HEK293 (cell line): ENCODE data around the gene IRAK1BP1.

Experiments used
- CTCF ChIA-PET: fragments of 350-600 bp; formaldehyde crosslinking; extraction: SDS; loops from one replicate; lab custom pipeline; 2021; ENCODE audit warnings: antibody characterized with exemption; lab: Yijun Ruan, JAX
- POLR2A ChIA-PET: fragments of 300-600 bp; formaldehyde crosslinking; extraction: SDS; loops from one replicate; lab custom pipeline; 2020; ENCODE audit warnings: antibody characterized with exemption, inconsistent platforms; lab: Yijun Ruan, JAX
- H3K27ac ChIP-seq: fragments of 200-500 bp; sonication (Bioruptor generic); 2 replicates; pipeline ENCODE4 v1.5.1; 2014; ENCODE audit warnings: low read depth, low read length, control low read depth, inconsistent platforms; ENCODE audit errors: extremely low read depth
- H3K36me3 ChIP-seq, 2 experiments: fragments of 200-500 bp in 1 of 2; sonication (Bioruptor generic) in 1 of 2; 1 replicate in 1 of 2; 2 replicates in 1 of 2; pipeline ENCODE4 v1.5.1; 2014 to 2017; ENCODE audit warnings: inconsistent platforms in 2 of 2, low read length in 2 of 2; ENCODE audit not compliant: control insufficient read depth in 2 of 2, insufficient read depth in 1 of 2
- H3K4me1 ChIP-seq: fragments of 200-500 bp; sonication (Bioruptor generic); 2 replicates; pipeline ENCODE4 v1.5.1; 2014; ENCODE audit warnings: mild to moderate bottlenecking, low read length, inconsistent platforms; ENCODE audit not compliant: control insufficient read depth, insufficient read depth
- H3K4me3 ChIP-seq: 2 replicates; pipeline ENCODE4 v1.5.1; 2011; ENCODE audit warnings: low read depth, mild to moderate bottlenecking, control low read depth, low read length, moderate library complexity
- H3K9me3 ChIP-seq: fragments of 200-500 bp; sonication (Bioruptor generic); 2 replicates; pipeline ENCODE4 v1.5.1; 2014; ENCODE audit warnings: low read depth, low read length, inconsistent platforms; ENCODE audit not compliant: control insufficient read depth, insufficient read depth
- GLI4 ChIP-seq: fragments of 450-650 bp; formaldehyde crosslinking; IDR thresholded peaks from 2 replicates; pipeline ENCODE4 v1.5.1; 2016; ENCODE audit warnings: missing biosample characterization, missing genetic modification characterization
- GLIS1 ChIP-seq: fragments of 450-650 bp; formaldehyde crosslinking; IDR thresholded peaks from 2 replicates; pipeline ENCODE4 v1.5.1; 2016; ENCODE audit warnings: missing biosample characterization, missing genetic modification characterization
- HOXC10 ChIP-seq: sonication (generic); formaldehyde crosslinking; IDR thresholded peaks from 2 replicates; pipeline ENCODE4 v1.8.1; 2023; ENCODE audit warnings: mild to moderate bottlenecking, missing genetic modification reagents
- SETDB1 ChIP-seq: IDR thresholded peaks from one replicate; pipeline ENCODE4 v1.6.1; 2017; ENCODE audit warnings: mild to moderate bottlenecking, low read length, moderate library complexity, mixed read lengths; ENCODE audit not compliant: insufficient read length
- ZBTB11 ChIP-seq: fragments of 450-650 bp; formaldehyde crosslinking; conservative IDR thresholded peaks from 2 replicates; pipeline ENCODE4 v1.5.1; 2016; ENCODE audit warnings: low read depth, missing biosample characterization, missing genetic modification characterization
- ZBTB21 ChIP-seq: fragments of 450-650 bp; formaldehyde crosslinking; IDR thresholded peaks from 2 replicates; pipeline ENCODE4 v1.5.1; 2017; ENCODE audit warnings: missing biosample characterization, missing genetic modification characterization
- ZEB2 ChIP-seq: fragments of 450-650 bp; formaldehyde crosslinking; IDR thresholded peaks from 2 replicates; pipeline ENCODE4 v1.5.1; 2016; ENCODE audit warnings: missing biosample characterization, missing genetic modification characterization
- ZFP69B ChIP-seq: fragments of 450-650 bp; formaldehyde crosslinking; IDR thresholded peaks from 2 replicates; pipeline ENCODE4 v1.5.1; 2016; ENCODE audit warnings: missing biosample characterization, missing genetic modification characterization
- ZNF169 ChIP-seq: fragments of 450-650 bp; formaldehyde crosslinking; IDR thresholded peaks from 2 replicates; pipeline ENCODE4 v1.5.1; 2016; ENCODE audit warnings: missing biosample characterization, missing genetic modification characterization
- ZNF416 ChIP-seq: fragments of 450-650 bp; formaldehyde crosslinking; IDR thresholded peaks from 2 replicates; pipeline ENCODE4 v1.5.1; 2016; ENCODE audit warnings: missing biosample characterization, missing genetic modification characterization
- ZNF426 ChIP-seq: fragments of 450-650 bp; formaldehyde crosslinking; IDR thresholded peaks from 2 replicates; pipeline ENCODE4 v1.5.1; 2017; ENCODE audit warnings: missing biosample characterization, missing genetic modification characterization, mild to moderate bottlenecking, inconsistent platforms, moderate library complexity
- ZNF518A ChIP-seq: fragments of 450-650 bp; formaldehyde crosslinking; conservative IDR thresholded peaks from 2 replicates; pipeline ENCODE4 v1.5.1; 2016; ENCODE audit warnings: low read depth, missing biosample characterization, missing genetic modification characterization
- ZNF529 ChIP-seq: fragments of 450-650 bp; formaldehyde crosslinking; IDR thresholded peaks from 2 replicates; pipeline ENCODE4 v1.5.1; 2017; ENCODE audit warnings: missing genetic modification characterization, missing biosample characterization; ENCODE audit not compliant: insufficient replicate concordance
- ZNF555 ChIP-seq: fragments of 450-650 bp; formaldehyde crosslinking; conservative IDR thresholded peaks from 2 replicates; pipeline ENCODE4 v1.5.1; 2017; ENCODE audit warnings: missing biosample characterization, mild to moderate bottlenecking, missing genetic modification characterization, inconsistent platforms
- ZNF623 ChIP-seq: fragments of 450-650 bp; formaldehyde crosslinking; IDR thresholded peaks from 2 replicates; pipeline ENCODE4 v1.5.1; 2016; ENCODE audit warnings: missing biosample characterization, missing genetic modification characterization
- ZNF639 ChIP-seq: fragments of 450-650 bp; formaldehyde crosslinking; IDR thresholded peaks from 2 replicates; pipeline ENCODE4 v1.5.1; 2016; ENCODE audit warnings: missing biosample characterization, missing genetic modification characterization
- ZNF777 ChIP-seq: fragments of 450-650 bp; formaldehyde crosslinking; IDR thresholded peaks from 2 replicates; pipeline ENCODE4 v1.5.1; 2017; ENCODE audit warnings: missing biosample characterization, missing genetic modification characterization, borderline replicate concordance
- ZNF792 ChIP-seq: fragments of 450-650 bp; formaldehyde crosslinking; IDR thresholded peaks from 2 replicates; pipeline ENCODE4 v1.5.1; 2016; ENCODE audit warnings: missing biosample characterization, missing genetic modification characterization
- ZXDB ChIP-seq: fragments of 450-650 bp; formaldehyde crosslinking; IDR thresholded peaks from 2 replicates; pipeline ENCODE4 v1.5.1; 2016; ENCODE audit warnings: missing biosample characterization, missing genetic modification characterization

The IRAK1BP1 gene

GRCh38 chr6:78854546-78854945, 12.8 kb upstream of the IRAK1BP1 start:
- TF ChIP-seq ZFP69B (no peak), ZBTB11 (tag by site-specific recombination) (no peak), GLIS1 (tag by site-specific recombination) (no peak), ZNF639 (tag by site-specific recombination) (no peak), ZNF416 (tag by site-specific recombination) (no peak), ZNF777 (tag by site-specific recombination) (no peak), ZNF169 (tag by site-specific recombination) (no peak), ZNF529 (tag by site-specific recombination) (no peak), GLI4 (no peak), ZBTB21 (no peak), ZNF623 (tag by site-specific recombination) (no peak), ZNF426 (tag by site-specific recombination) (no peak), ZNF555 (tag by site-specific recombination) (no peak), ZNF792 (tag by site-specific recombination) (no peak), HOXC10 (CRISPR knock-in tag) (no peak), SETDB1 (no peak), ZEB2 (tag by site-specific recombination) (no peak), ZXDB (tag by site-specific recombination) (no peak), ZNF518A (no peak)
- POLR2A ChIA-PET = no interaction called here

More at GRCh38 chr6:78854546-78854945, 12.8 kb upstream of the IRAK1BP1 start:
- no peaks in the 10 kb centered on the region for H3K4me1 ChIP-seq
- H3K27ac ChIP-seq = no peak overlapping the region
- H3K36me3 ChIP-seq = peaks cover 0 to under 1% of the 10 kb centered on the region in 2 experiments; a peak in 1 of 3 replicates
- no peak overlapping the region for H3K4me3 ChIP-seq
- H3K9me3 ChIP-seq = no peaks in the 10 kb centered on the region
- CTCF ChIA-PET = interaction anchor here (0.7 kb wide), 1 partner anchor 514 kb away, joined by 5 read pairs; no protein-coding TSS in a partner anchor
